ENCODE results near the gene KLHL24. TPM values are rescaled to one million over a fixed set of nuclear protein-coding genes. Genes with fewer than 3 reads are reported as not detected.
A peak's percentile ranks its signal among the peaks of the same experiment; 100 is the strongest.

KLHL24 gene
- total and polyA plus RNA-seq, 4 experiments from 2014 or later, result 38.9 to 108 (median 75.3) TPM

DNA sequence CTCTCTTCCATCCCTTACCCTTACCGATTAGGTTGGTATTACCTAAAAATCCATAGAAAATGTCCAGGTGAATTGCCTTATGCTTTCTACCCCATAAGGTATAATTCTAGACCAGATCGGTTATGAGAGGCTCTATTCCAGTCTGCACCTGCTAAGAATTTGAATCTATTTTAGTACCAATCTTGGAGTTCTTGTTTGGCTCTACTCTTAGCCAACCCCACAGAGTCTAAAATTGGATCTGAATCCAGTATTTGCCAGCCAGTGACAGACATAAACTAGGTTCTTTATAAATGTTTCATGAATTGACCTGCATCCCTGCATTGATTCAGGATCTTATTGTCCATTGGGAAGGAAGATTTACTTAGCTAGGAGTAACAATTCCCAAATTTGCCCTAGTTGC lies 6.5 kb downstream of the KLHL24 start:
- POLR2A ChIA-PET (ENCODE audit: partially characterized antibody), result no interaction called here
- H3K36me3 Mint-ChIP-seq, result peaks cover 30 to 32% of the 10 kb centered on the region in 2 donors
- H3K4me1 Mint-ChIP-seq, result peaks cover 19 to 42% (median 30%) of the 10 kb centered on the region in 4 donors
- H3K27me3 Mint-ChIP-seq, result no peaks in the 10 kb centered on the region
- peak overlapping the region in 1 of 8 donors; percentile 60 for H3K4me3 Mint-ChIP-seq
- no peak overlapping the region for H3K27ac Mint-ChIP-seq
- CTCF ChIA-PET (ENCODE audit: partially characterized antibody), result no interaction called here
- Histone ChIP-seq H3K4me3 (ENCODE audit: low read length in 2 of 2) (no peak overlapping the region), H3K27me3 (ENCODE audit: insufficient read depth, low read length) (no peaks in the 10 kb centered on the region), H3K9me3 (ENCODE audit: control insufficient read depth in 1 of 2, low read length in 2 of 2) (no peaks in the 10 kb centered on the region), H3K36me3 (ENCODE audit: insufficient read depth, low read length) (no peaks in the 10 kb centered on the region), H3K27ac (ENCODE audit: low read depth, low read length) (no peak overlapping the region), H3K4me1 (ENCODE audit: insufficient read depth, low read length) (peaks cover 22% of the 10 kb centered on the region)
- DNase-seq, result no peak
- H3K9me3 Mint-ChIP-seq, result no peaks in the 10 kb centered on the region
- intact Hi-C loops (cut with micrococcal nuclease), result no loop called here

DNA sequence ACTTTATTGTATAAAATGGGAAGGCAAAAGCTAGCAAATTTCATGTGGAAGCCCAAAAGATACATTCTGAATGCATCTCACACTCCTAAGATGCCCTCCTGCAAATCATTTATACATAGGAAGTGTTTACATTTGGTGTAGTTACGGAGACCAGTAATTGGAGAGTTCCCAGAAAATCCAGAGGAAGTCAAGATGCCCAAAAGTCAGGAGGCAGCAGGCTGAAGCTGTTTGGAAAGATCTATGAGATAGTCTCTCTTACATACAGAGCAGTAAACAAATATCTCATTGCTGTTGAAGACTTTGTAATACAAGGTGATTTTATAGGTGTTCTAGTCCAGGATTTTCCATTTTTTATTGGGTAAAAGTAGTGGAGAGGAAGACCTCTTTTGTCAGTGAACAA lies 8.8 kb downstream of the KLHL24 start:
- Histone ChIP-seq H3K27ac (ENCODE audit: low read depth, low read length) (no peak overlapping the region), H3K9me3 (ENCODE audit: control insufficient read depth in 1 of 2, low read length in 2 of 2) (no peaks in the 10 kb centered on the region), H3K36me3 (ENCODE audit: insufficient read depth, low read length) (no peaks in the 10 kb centered on the region), H3K4me3 (ENCODE audit: low read length in 2 of 2) (no peak overlapping the region), H3K4me1 (ENCODE audit: insufficient read depth, low read length) (peaks cover 5% of the 10 kb centered on the region), H3K27me3 (ENCODE audit: insufficient read depth, low read length) (no peaks in the 10 kb centered on the region)
- H3K27me3 Mint-ChIP-seq, result no peaks in the 10 kb centered on the region
- intact Hi-C loops (cut with micrococcal nuclease), result no loop called here
- CTCF ChIA-PET (ENCODE audit: partially characterized antibody), result interaction anchor here (0.6 kb wide), 1 partner anchor 8 kb away, joined by 3 read pairs; the partner anchor contains the start of gene KLHL24
- H3K36me3 Mint-ChIP-seq, result peaks cover 43 to 44% of the 10 kb centered on the region in 2 donors
- no peak for DNase-seq
- H3K4me3 Mint-ChIP-seq, result no peak overlapping the region
- H3K4me1 Mint-ChIP-seq, result peaks cover 16 to 30% (median 18%) of the 10 kb centered on the region in 4 donors
- POLR2A ChIA-PET (ENCODE audit: partially characterized antibody), result interaction anchor here (2.7 kb wide), 1 partner anchor 8 kb away, joined by 17 read pairs; the partner anchor contains the start of gene KLHL24
- peaks cover 0 to 4% (median 0%) of the 10 kb centered on the region in 8 donors for H3K9me3 Mint-ChIP-seq
- H3K27ac Mint-ChIP-seq, result no peak overlapping the region

DNA sequence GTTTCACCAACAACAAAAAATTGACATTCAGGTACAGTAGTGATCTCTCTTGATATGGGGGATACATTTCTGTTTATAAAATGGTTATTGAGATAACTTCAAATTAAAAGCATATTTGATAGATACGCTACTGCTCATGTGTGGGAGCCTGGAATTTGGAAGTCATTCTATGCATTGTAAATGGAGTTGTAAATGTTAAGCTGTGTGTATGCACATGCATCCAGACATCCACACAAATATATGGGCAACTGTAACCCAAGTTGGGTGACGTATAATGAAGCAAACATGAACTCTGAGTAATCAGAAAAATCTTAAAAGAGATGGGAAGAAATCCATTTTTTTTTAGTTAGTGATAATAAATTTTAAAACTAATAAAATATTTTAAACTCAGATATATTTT lies 9.8 kb downstream of the KLHL24 start:
- H3K4me1 ChIP-seq (ENCODE audit: insufficient read depth, low read length), result no peaks in the 10 kb centered on the region
- intact Hi-C loops (cut with micrococcal nuclease), result loop anchor here (5.0 kb wide), 1 partner anchor 37 kb away; no protein-coding TSS in a partner anchor
- H3K36me3 ChIP-seq (ENCODE audit: insufficient read depth, low read length), result peaks cover under 1% of the 10 kb centered on the region
- H3K27me3 Mint-ChIP-seq, result no peaks in the 10 kb centered on the region
- POLR2A ChIA-PET (ENCODE audit: partially characterized antibody), result interaction anchor here (2.7 kb wide), 1 partner anchor 9 kb away, joined by 17 read pairs; the partner anchor contains the start of gene KLHL24
- no peak for DNase-seq
- CTCF ChIA-PET (ENCODE audit: partially characterized antibody), result interaction anchor here (1.1 to 1.3 kb wide), 2 partner anchors 9 to 122 kb away, joined by 3 to 4 read pairs; no protein-coding TSS in a partner anchor
- no peaks in the 10 kb centered on the region for H3K27me3 ChIP-seq (ENCODE audit: insufficient read depth, low read length)
- H3K4me3 ChIP-seq (ENCODE audit: low read length in 2 of 2), result no peak overlapping the region
- no peak overlapping the region for H3K4me3 Mint-ChIP-seq
- H3K9me3 ChIP-seq (ENCODE audit: control insufficient read depth in 1 of 2, low read length in 2 of 2), result no peaks in the 10 kb centered on the region
- peaks cover 50 to 53% of the 10 kb centered on the region in 2 donors for H3K36me3 Mint-ChIP-seq
- no peak overlapping the region for H3K27ac Mint-ChIP-seq
- no peak overlapping the region for H3K27ac ChIP-seq (ENCODE audit: low read depth, low read length)
- H3K4me1 Mint-ChIP-seq, result peaks cover 10 to 22% (median 14%) of the 10 kb centered on the region in 4 donors
- H3K9me3 Mint-ChIP-seq, result peaks cover 0 to 10% (median 4%) of the 10 kb centered on the region in 8 donors

DNA sequence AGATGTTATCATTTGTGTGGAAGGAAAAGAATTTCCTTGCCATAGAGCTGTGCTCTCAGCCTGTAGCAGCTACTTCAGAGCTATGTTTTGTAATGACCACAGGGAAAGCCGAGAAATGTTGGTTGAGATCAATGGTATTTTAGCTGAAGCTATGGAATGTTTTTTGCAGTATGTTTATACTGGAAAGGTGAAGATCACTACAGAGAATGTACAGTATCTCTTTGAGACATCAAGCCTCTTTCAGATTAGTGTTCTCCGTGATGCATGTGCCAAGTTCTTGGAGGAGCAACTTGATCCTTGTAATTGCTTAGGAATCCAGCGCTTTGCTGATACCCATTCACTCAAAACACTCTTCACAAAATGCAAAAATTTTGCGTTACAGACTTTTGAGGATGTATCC lies 15.1 kb downstream of the KLHL24 start:
- H3K4me3 Mint-ChIP-seq, result peak overlapping the region in 1 of 8 donors; percentile 4
- Histone ChIP-seq H3K27me3 (ENCODE audit: insufficient read depth, low read length) (no peaks in the 10 kb centered on the region), H3K27ac (ENCODE audit: low read depth, low read length) (no peak overlapping the region), H3K36me3 (ENCODE audit: insufficient read depth, low read length) (peaks cover 25% of the 10 kb centered on the region), H3K9me3 (ENCODE audit: control insufficient read depth in 1 of 2, low read length in 2 of 2) (peaks cover 0 to 14% of the 10 kb centered on the region in 2 donors), H3K4me3 (ENCODE audit: low read length in 2 of 2) (no peak overlapping the region), H3K4me1 (ENCODE audit: insufficient read depth, low read length) (no peaks in the 10 kb centered on the region)
- H3K36me3 Mint-ChIP-seq, result peaks cover 66 to 70% of the 10 kb centered on the region in 2 donors
- POLR2A ChIA-PET (ENCODE audit: partially characterized antibody), result interaction anchor here (0.9 to 3.8 kb wide), 3 partner anchors 13 to 526 kb away, joined by 3 to 20 read pairs (median 5); partner anchors contain the start of gene KLHL24
- peaks cover 0 to 57% (median 35%) of the 10 kb centered on the region in 8 donors for H3K9me3 Mint-ChIP-seq
- H3K27me3 Mint-ChIP-seq, result no peaks in the 10 kb centered on the region
- CTCF ChIA-PET (ENCODE audit: partially characterized antibody), result no interaction called here
- DNase-seq, result no peak
- intact Hi-C loops (cut with micrococcal nuclease), result no loop called here
- peaks cover 0 to 8% (median 5%) of the 10 kb centered on the region in 4 donors for H3K4me1 Mint-ChIP-seq
- H3K27ac Mint-ChIP-seq, result no peak overlapping the region

DNA sequence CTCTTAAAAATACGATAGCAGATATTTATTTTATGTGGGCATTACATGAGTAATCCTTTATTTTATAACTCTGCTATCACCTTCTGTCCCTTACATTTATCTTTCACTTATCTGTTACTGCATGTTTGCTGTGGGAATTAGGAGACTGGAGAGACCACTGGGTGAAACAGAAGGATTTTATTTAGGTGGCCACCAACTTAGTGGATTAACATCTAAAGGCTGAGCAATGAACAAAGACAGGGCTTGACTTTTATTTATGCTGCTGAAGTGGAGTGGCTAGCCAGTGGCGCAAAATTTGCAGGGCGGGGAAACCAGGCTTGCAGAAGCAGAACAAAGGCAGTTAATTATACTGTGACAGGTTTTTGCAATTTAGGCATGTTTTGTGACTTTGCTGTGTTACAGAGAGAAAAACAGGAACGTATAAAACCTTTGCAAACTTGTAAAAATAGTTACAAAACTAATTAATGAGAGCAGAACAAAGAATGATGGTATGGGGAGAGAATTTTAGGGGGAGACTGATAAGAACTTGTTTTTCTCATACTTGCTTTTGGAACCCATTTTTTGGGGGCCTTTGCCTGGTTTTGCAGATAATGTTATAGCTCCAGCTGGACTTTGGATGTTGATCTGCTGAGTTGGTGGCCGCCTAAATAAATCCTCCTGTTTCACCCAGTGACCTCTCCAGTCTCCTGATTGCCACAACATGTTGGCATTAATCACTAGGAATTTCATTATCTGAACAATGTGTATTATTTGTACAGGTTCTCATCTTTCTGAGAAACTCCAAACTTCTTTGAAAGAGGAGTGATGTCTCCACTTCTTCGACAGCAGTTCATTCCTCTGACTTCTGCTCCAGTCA lies 18.0 kb downstream of the KLHL24 start:
- peaks cover 65 to 78% of the 10 kb centered on the region in 2 donors for H3K36me3 Mint-ChIP-seq
- peak overlapping the region in 3 of 8 donors; percentile 2 to 43 (median 24) for H3K4me3 Mint-ChIP-seq
- no peak overlapping the region for H3K27ac ChIP-seq (ENCODE audit: low read depth, low read length)
- ChIA-PET CTCF (ENCODE audit: partially characterized antibody) (no interaction called here), POLR2A (ENCODE audit: partially characterized antibody) (no interaction called here)
- no peaks in the 10 kb centered on the region for H3K4me1 ChIP-seq (ENCODE audit: insufficient read depth, low read length)
- peaks cover 25% of the 10 kb centered on the region for H3K36me3 ChIP-seq (ENCODE audit: insufficient read depth, low read length)
- H3K4me3 ChIP-seq (ENCODE audit: low read length in 2 of 2), result no peak overlapping the region
- intact Hi-C loops (cut with micrococcal nuclease), result no loop called here
- H3K27me3 Mint-ChIP-seq, result no peaks in the 10 kb centered on the region
- peak in 1 of 5 donors; percentile 9 for DNase-seq
- peak overlapping the region in 2 of 7 donors; percentile 34 to 74 for H3K27ac Mint-ChIP-seq
- H3K27me3 ChIP-seq (ENCODE audit: insufficient read depth, low read length), result no peaks in the 10 kb centered on the region
- H3K9me3 Mint-ChIP-seq, result peaks cover 3 to 64% (median 38%) of the 10 kb centered on the region in 8 donors
- H3K4me1 Mint-ChIP-seq, result peaks cover 9 to 13% (median 13%) of the 10 kb centered on the region in 4 donors
- peaks cover 0 to 14% of the 10 kb centered on the region in 2 donors for H3K9me3 ChIP-seq (ENCODE audit: control insufficient read depth in 1 of 2, low read length in 2 of 2)

DNA sequence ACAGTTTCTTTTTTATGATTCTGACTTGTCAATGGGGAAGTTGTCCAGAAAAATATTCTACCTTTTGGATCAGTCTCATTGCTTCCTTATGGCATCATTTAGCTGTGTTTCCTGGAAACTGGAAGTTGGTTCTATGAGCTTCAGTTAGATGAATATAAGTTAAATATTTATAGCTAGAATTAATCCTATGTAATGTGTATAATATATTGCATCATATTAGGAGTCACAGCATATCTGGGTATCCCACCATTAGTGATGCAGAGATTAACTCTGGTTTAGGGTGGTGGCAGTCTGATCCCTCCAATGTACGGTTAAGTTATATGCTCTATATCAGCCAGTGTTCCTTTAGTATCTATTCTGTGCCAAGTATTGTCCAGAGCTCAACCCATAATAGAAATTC lies 19.3 kb downstream of the KLHL24 start:
- Mint-ChIP-seq H3K27ac (no peak overlapping the region), H3K4me1 (peaks cover 9 to 25% (median 19%) of the 10 kb centered on the region in 4 donors), H3K4me3 (no peak overlapping the region), H3K9me3 (peaks cover 3 to 60% (median 38%) of the 10 kb centered on the region in 8 donors), H3K36me3 (peaks cover 64 to 76% of the 10 kb centered on the region in 2 donors), H3K27me3 (no peaks in the 10 kb centered on the region)
- Histone ChIP-seq H3K9me3 (ENCODE audit: control insufficient read depth in 1 of 2, low read length in 2 of 2) (peaks cover 0 to 14% of the 10 kb centered on the region in 2 donors), H3K27me3 (ENCODE audit: insufficient read depth, low read length) (no peaks in the 10 kb centered on the region), H3K36me3 (ENCODE audit: insufficient read depth, low read length) (peaks cover 25% of the 10 kb centered on the region), H3K27ac (ENCODE audit: low read depth, low read length) (no peak overlapping the region), H3K4me1 (ENCODE audit: insufficient read depth, low read length) (no peaks in the 10 kb centered on the region), H3K4me3 (ENCODE audit: low read length in 2 of 2) (no peak overlapping the region)
- no peak for DNase-seq
- intact Hi-C loops (cut with micrococcal nuclease), result no loop called here
- POLR2A ChIA-PET (ENCODE audit: partially characterized antibody), result interaction anchor here (1.4 kb wide), 1 partner anchor 18 kb away, joined by 3 read pairs; no protein-coding TSS in a partner anchor
- CTCF ChIA-PET (ENCODE audit: partially characterized antibody), result interaction anchor here (1.0 kb wide), 1 partner anchor 14 kb away, joined by 3 read pairs; no protein-coding TSS in a partner anchor

DNA sequence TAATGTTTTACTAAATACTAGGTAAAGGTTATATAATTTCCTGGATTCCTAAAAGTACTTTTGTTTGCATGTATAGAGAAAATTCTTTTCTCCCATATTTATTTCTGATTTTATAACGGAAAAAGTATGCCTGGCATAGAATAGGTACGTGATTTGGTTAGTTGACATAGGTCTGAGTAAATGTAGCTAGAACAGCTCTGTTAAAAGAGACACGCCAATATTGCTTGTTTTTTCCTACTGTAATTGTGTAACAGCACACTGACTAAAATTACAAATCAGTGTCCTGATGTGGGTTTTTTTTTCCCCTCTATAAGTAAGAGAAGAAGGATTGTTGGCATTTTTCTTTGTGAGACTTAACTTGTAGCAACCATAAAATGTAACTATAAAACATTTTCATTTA lies 26.7 kb downstream of the KLHL24 start:
- ChIA-PET CTCF (ENCODE audit: partially characterized antibody) (no interaction called here), POLR2A (ENCODE audit: partially characterized antibody) (interaction anchor here (0.7 kb wide), 1 partner anchor 14 kb away, joined by 3 read pairs; no protein-coding TSS in a partner anchor)
- no peak overlapping the region for H3K4me3 Mint-ChIP-seq
- no peak overlapping the region for H3K27ac Mint-ChIP-seq
- H3K36me3 Mint-ChIP-seq, result peaks cover 48 to 56% of the 10 kb centered on the region in 2 donors
- H3K4me1 Mint-ChIP-seq, result peaks cover 8 to 31% (median 23%) of the 10 kb centered on the region in 4 donors
- Histone ChIP-seq H3K4me1 (ENCODE audit: insufficient read depth, low read length) (no peaks in the 10 kb centered on the region), H3K9me3 (ENCODE audit: control insufficient read depth in 1 of 2, low read length in 2 of 2) (no peaks in the 10 kb centered on the region), H3K4me3 (ENCODE audit: low read length in 2 of 2) (no peak overlapping the region), H3K36me3 (ENCODE audit: insufficient read depth, low read length) (peaks cover 18% of the 10 kb centered on the region), H3K27me3 (ENCODE audit: insufficient read depth, low read length) (no peaks in the 10 kb centered on the region), H3K27ac (ENCODE audit: low read depth, low read length) (no peak overlapping the region)
- peaks cover 0 to under 1% (median 0%) of the 10 kb centered on the region in 8 donors for H3K9me3 Mint-ChIP-seq
- H3K27me3 Mint-ChIP-seq, result no peaks in the 10 kb centered on the region
- intact Hi-C loops (cut with micrococcal nuclease), result loop anchor here (10.0 kb wide), 1 partner anchor 197 kb away; no protein-coding TSS in a partner anchor
- DNase-seq, result no peak
